Fibroblast of villous mesenchyme (primary cell): ENCODE measurements around the gene PRICKLE2. TPM values are rescaled to one million over a fixed set of nuclear protein-coding genes. Genes with fewer than 3 reads are reported as not detected.

Experiments used
- DNase-seq: peaks from one replicate; pipeline ENCODE4 v3.0.0-alpha.2; 2010; ENCODE audit warnings: low read depth
- H3K4me3 ChIP-seq: 2 replicates; pipeline ENCODE4 v1.5.1; 2011; ENCODE audit warnings: low read depth, mild to moderate bottlenecking, low read length
- CTCF ChIP-seq: IDR thresholded peaks from 2 replicates; pipeline ENCODE4 v1.5.1; 2012; ENCODE audit warnings: low read depth, mild to moderate bottlenecking, low read length; ENCODE audit not compliant: insufficient read depth
- total RNA-seq: library from RNA; depleted of rRNA; stranded (reverse); fragments of >200 nt; gene quantifications from 2 replicates; pipeline ENCODE4 v1.2.3, GENCODE V29; 2012

Gene PRICKLE2
- total RNA-seq, 1 donor, result 36.3 TPM

- H3K4me3 ChIP-seq, result no peak overlapping the region
- TF ChIP-seq CTCF, result no peak
- no peak for DNase-seq
Observed at GRCh38 chr3:64179860-64180259, 45.4 kb downstream of the PRICKLE2 start.

GRCh38 chr3:64179249-64179648, 46.0 kb downstream of the PRICKLE2 start:
- no peak overlapping the region for H3K4me3 ChIP-seq
- TF ChIP-seq CTCF, result no peak
- no peak for DNase-seq

GRCh38 chr3:64178419-64178818, 46.8 kb downstream of the PRICKLE2 start:
- no peak for TF ChIP-seq CTCF
- no peak overlapping the region for H3K4me3 ChIP-seq
- peak; percentile 54 for DNase-seq

- H3K4me3 ChIP-seq, result no peak overlapping the region
- TF ChIP-seq CTCF, result no peak
Observed at GRCh38 chr3:64176461-64176996, 48.7 kb downstream of the PRICKLE2 start.

GRCh38 chr3:64174328-64174727, 50.9 kb downstream of the PRICKLE2 start:
- no peak overlapping the region for H3K4me3 ChIP-seq
- no peak for DNase-seq
- no peak for TF ChIP-seq CTCF

More at GRCh38 chr3:64176461-64176996, 48.7 kb downstream of the PRICKLE2 start:
- no peak for DNase-seq

- DNase-seq, result no peak
- TF ChIP-seq CTCF, result no peak
- H3K4me3 ChIP-seq, result no peak overlapping the region
Observed at GRCh38 chr3:64173563-64173962, 51.7 kb downstream of the PRICKLE2 start.

GRCh38 chr3:64170270-64170669, 55.0 kb downstream of the PRICKLE2 start:
- H3K4me3 ChIP-seq, result no peak overlapping the region
- no peak for DNase-seq
- no peak for TF ChIP-seq CTCF
